Liver (tissue), 3 donors: ENCODE results near the gene TSPO.

Experiments
- ATF3 ChIP-seq: IDR thresholded peaks from 2 replicates; pipeline ENCODE4 v1.6.1; 2016; ENCODE audit warnings: antibody characterized with exemption
- CTCF ChIP-seq: fragments of 150-350 bp; IDR thresholded peaks from 2 replicates; pipeline ENCODE4 v1.5.1; 2017; ENCODE audit warnings: improper control_type of control experiment, low read depth, low read length; ENCODE audit not compliant: missing input control
- EGR1 ChIP-seq, 2 donors: IDR thresholded peaks; 2 replicates each; pipeline ENCODE4 v1.6.1; 2016 to 2018; ENCODE audit warnings: antibody characterized with exemption in 2 of 2, low read depth in 2 of 2
- FOXA1 ChIP-seq: IDR thresholded peaks from 2 replicates; pipeline ENCODE4 v1.6.1; 2016; ENCODE audit warnings: antibody characterized with exemption
- GABPA ChIP-seq, 2 donors: IDR thresholded peaks in 1 of 2; conservative IDR thresholded peaks in 1 of 2; 2 replicates each; pipeline ENCODE4 v1.6.1; 2016; ENCODE audit warnings: antibody characterized with exemption in 2 of 2, mild to moderate bottlenecking in 1 of 2, moderate library complexity in 1 of 2
- HNF4G ChIP-seq: IDR thresholded peaks from 2 replicates; pipeline ENCODE4 v1.6.1; 2016; ENCODE audit warnings: antibody characterized with exemption
- JUND ChIP-seq, 2 donors: IDR thresholded peaks; 2 replicates each; pipeline ENCODE4 v1.6.1; 2016; ENCODE audit warnings: antibody characterized with exemption in 2 of 2
- MAX ChIP-seq: IDR thresholded peaks from 2 replicates; pipeline ENCODE4 v1.6.1; 2016; ENCODE audit warnings: antibody characterized with exemption
- NR2F2 ChIP-seq: IDR thresholded peaks from 2 replicates; pipeline ENCODE4 v1.6.1; 2016; ENCODE audit warnings: antibody characterized with exemption
- REST ChIP-seq: IDR thresholded peaks from 2 replicates; pipeline ENCODE4 v1.6.1; 2016; ENCODE audit warnings: antibody characterized with exemption, mild to moderate bottlenecking
- SP1 ChIP-seq: IDR thresholded peaks from 2 replicates; pipeline ENCODE4 v1.6.1; 2018; ENCODE audit warnings: antibody characterized with exemption, mild to moderate bottlenecking
- TAF1 ChIP-seq: conservative IDR thresholded peaks from 2 replicates; pipeline ENCODE4 v1.6.1; 2016; ENCODE audit warnings: antibody characterized with exemption, mild to moderate bottlenecking
- YY1 ChIP-seq: IDR thresholded peaks from 2 replicates; pipeline ENCODE4 v1.6.1; 2016; ENCODE audit warnings: antibody characterized with exemption, mild to moderate bottlenecking
- ZBTB33 ChIP-seq: IDR thresholded peaks from 2 replicates; pipeline ENCODE4 v1.6.1; 2016; ENCODE audit warnings: antibody characterized with exemption
- donor health status: healthy.
- donor health status: healthy.

GRCh38 chr22:43171019-43171491 lies 19.7 kb downstream of the TSPO start:
- TF ChIP-seq CTCF (no peak), GABPA (IDR thresholded peaks at IDR 0.05 in 1 of 2, conservative IDR thresholded peaks at IDR 0.05 in 1 of 2) (no peak), MAX (no peak), NR2F2 (no peak), HNF4G (no peak), EGR1 (IDR thresholded peaks at IDR 0.05; ENCODE audit: low read depth in 2 of 2) (no peak), SP1 (no peak), YY1 (no peak), JUND (IDR thresholded peaks at IDR 0.05) (no peak), ZBTB33 (no peak), ATF3 (no peak), REST (no peak), FOXA1 (no peak), TAF1 (no peak)
